GOT3 (cell line): ENCODE data around the gene EPB42.

Source experiments
- DNase-seq: peaks from one replicate; lab custom pipeline; 2025; ENCODE audit warnings: mixed read lengths; lab: John Stamatoyannopoulos, UW

EPB42 gene

DNA sequence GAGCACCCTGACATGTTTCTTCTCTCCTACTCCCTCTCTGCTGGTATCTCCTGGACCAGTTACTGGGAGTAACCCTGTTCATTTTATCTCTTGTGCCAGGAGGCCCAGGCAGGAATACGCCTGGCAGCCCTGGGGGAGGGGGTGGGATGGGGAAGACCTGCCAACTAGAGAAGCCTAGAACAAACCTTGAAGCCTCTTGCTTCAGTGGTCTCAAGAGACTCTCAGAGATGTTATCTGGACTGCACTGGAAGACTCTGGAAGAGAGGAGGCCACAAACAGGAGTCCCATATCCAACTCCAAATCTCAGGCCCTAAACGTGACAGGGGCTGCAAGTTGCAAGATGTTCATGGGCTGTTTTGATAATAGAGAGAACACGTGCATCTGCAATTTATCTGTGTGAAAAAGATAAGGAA, at the start of gene EPB42:
Gene EPB42, minus strand, starts transcription at position 28 of the 413 bp plus-strand sequence. CDS start 193 bp downstream, outside the sequence.
- DNase-seq = no peak

GRCh38 chr15:43270113-43270665, 49.4 kb upstream of the EPB42 start:
- DNase-seq = no peak

DNA sequence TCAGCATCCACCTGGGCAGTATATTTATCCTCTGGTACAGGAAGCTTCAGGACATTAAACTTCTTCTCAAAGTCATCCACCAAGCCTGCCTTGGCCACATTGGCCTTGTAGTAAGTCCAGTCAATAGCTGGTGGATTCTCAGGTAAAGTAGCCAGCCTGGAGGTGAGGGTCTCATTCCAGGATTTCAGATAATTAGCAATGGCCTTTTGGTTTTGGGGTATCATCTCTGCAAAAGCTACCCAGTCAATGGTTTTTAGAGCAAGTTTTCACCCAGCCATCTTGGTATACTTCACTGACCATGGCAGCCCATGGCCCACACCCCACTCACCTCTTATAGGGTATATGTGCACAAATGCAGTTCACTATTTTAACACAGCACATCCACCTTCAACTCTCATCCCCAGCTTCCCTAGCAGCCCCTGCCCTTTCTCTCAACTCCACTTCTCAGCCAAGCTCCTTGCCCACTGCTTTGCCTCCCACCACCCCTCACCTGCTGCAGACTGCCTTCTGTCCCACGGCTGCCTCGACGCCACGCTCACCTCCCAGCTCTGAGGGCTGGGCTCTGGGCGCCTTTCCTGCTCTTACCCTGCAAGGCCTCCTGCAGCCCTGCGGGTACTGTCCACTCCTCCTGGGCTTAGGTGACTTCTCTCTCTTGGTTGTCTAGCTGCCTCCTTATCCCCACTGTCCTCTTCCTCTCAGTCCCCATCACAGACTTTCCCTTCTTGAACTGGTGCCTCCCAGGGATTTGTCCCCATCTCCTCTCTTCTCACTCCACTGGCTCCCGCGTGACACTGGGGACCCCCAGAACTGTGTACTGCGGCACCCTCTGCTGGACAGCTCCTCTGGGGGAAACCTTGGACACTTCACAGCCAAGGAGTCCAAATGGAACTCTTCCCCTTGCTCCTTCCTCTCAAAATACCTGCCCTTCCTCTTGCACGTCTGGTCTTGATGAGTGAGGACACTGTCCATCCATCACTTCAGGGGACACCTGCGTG, 47.6 kb upstream of the EPB42 start:
- DNase-seq = no peak

- no peak for DNase-seq
Observed at GRCh38 chr15:43267439-43267838, 46.6 kb upstream of the EPB42 start.

- no peak for DNase-seq
Observed at GRCh38 chr15:43266834-43267233, 46.0 kb upstream of the EPB42 start, which contains the start of gene TGM5. TGM5 (minus strand) TSS chr15:43266928; CDS start chr15:43266849, 79 bp downstream.

DNA sequence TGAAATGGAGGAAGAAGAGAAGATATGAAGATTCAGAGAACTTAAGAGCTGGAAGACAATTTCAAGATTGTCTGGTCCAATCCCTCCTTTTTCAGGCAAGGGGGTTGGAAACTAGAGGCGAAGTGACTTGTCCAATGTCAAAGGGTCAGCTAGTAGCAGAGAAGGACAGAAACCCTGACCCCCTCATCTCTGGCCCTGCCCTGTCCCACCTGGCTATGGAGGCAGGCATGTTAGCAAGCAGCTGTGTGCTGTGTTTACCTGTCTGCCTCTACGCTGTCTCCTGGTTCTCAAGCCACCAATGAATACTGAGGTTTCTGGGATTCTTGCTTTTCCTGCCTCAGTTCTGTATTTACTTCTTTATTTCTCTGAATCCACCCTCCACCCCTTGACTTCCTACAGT, 45.6 kb upstream of the EPB42 start:
- no peak for DNase-seq

DNA sequence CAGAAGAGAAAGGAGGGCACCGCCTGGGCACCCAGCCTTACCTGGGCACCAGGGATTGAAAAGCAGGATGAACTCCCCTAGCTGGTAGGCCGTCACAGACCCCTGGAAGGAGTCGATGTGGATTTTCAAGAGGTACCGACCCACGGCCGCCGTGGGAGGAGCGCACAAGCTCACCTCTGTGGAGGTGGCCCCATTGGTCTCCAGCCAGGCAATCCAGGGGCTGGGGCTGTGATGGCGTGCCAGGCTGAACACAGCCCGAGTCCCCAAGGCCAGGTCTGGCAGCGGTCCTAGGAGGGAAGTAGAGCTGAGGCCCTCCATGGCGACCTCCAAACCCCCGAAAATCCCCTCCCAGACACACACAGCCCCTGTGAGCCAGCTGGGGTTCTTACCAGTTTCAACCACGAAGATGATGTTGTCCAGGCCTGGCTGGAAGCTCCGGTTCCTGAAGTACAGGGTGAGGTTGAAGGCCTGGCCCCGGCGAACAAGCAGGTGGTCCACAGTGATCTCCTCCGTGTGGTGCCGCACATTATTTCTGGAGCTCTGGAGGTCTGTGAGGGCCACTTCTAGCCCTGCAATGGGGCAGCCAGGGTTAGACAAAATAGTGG, 39.3 kb upstream of the EPB42 start:
- DNase-seq = no peak

- DNase-seq = no peak
Observed at GRCh38 chr15:43258781-43259180, 38.0 kb upstream of the EPB42 start.

- no peak for DNase-seq
Observed at GRCh38 chr15:43256341-43256740, 35.5 kb upstream of the EPB42 start.

GRCh38 chr15:43255376-43255775, 34.6 kb upstream of the EPB42 start:
- DNase-seq = no peak

GRCh38 chr15:43253431-43254403, 32.9 kb upstream of the EPB42 start:
- no peak for DNase-seq

DNA sequence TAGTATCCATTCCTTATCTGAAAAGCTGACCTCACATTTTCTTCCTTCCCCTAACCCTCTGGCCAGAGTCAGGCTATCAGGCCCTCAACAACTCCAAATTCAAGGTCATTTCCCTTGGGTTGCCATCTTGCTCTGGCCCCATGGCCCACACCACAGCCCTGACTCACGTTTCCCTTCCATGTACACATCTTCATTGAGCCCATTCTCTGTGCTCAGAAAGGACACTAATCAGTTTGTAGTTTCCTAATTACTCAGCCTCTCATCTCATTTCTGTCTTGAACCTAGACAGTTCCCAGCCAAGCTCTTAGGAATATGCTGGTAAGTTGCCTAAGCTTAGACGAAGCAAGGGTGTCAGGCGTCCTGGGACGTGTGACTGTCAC, 31.0 kb upstream of the EPB42 start:
- no peak for DNase-seq

DNA sequence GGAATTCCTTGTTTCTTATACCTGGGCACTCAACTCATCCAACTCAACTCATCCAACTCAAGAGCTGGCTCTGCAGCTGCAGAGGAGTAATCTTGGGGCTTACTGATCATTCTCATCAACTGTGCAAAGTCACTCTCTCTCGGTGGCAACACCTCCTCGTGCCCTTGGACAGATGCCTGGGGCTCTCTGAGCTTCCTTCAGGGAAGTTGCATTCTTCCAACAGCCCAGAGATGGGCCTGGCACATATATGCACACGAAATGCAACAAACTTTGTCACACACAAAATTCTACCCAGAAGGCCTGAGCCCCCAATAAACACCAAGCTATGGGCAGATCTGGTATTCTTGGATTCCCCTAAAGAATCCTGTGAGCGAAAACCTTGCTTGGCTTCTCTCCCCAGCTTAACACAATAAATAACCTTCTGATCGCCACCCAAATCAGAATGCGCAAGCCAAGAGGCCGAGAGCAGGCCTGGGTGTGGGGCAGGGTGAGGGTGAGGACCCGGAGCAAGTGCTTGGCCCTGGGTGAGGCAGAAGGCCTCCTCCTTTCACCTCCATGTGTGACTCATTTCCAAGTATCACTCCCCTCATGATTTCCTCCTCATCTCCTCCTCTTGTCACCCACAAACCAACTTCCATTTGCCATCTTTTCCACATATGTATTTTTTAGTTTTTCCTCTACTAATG, 30.5 kb upstream of the EPB42 start:
- no peak for DNase-seq

- no peak for DNase-seq
Observed at GRCh38 chr15:43250785-43251184, 30.0 kb upstream of the EPB42 start.

DNA sequence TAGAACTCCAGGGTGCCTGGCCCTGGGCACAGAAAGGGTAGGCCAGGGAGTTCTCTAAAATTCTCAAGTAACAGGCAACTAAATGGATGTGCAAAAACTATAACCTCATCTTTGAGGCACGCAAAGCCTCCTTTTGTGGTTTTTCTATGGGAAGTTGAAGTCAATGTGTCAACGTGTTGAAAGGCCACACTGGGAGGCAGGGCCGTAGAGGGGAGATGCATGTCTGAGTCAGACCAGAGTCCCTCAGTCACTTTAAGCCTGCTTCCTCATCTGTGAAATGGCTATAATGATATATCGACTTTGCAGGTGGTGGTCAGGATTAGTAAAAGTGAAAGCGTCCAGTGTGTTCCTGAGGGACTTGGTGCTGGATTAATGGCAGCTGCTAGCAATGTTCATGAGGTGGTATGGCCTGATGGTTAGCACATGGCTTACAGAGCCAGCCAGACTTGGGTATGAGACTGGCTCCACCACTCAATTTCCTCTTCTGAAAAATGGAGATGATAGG, 28.9 kb upstream of the EPB42 start:
- no peak for DNase-seq

DNA sequence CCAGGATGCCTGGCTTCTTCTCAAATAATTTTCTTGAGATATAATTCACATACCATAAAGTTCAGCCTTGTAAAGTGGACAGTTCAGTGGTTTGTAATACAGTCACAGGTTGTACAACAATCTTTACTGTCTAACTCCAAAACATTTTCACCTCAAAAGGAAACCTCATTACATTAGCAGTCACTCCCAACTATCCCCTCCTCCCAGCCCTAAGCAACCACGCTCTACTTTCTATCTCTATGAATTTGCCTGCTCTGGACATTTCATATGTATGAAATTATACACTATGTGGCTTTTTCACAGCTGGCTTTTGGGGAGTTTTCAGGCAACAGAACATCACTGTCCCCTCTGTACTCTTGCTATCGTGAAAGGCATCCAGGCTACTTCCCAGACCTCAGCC, 28.4 kb upstream of the EPB42 start:
- DNase-seq = no peak

DNA sequence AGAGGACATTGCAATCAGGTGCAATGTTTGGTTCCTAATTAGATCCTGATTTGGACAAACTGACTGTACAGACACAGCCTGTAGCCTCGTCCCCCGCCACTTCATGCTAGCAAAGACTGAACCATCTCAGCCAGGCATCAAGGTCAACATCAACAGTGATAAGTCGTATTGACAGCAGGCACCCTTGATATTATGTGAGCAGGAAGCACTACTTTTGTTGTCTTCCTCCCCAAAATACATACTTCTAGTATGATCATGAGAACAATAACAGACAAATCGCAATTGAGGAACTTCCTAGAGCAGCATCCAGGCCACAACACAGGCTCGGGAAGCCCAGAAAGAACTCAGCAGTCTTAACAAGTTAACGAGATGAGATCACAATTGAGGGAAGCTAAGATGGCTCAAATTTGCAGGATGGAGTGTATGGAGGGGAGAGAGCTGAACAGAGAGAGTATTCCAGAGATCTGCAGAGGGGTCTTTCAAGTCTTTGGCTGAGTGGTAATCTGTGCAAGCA, 25.5 kb upstream of the EPB42 start:
- no peak for DNase-seq

DNA sequence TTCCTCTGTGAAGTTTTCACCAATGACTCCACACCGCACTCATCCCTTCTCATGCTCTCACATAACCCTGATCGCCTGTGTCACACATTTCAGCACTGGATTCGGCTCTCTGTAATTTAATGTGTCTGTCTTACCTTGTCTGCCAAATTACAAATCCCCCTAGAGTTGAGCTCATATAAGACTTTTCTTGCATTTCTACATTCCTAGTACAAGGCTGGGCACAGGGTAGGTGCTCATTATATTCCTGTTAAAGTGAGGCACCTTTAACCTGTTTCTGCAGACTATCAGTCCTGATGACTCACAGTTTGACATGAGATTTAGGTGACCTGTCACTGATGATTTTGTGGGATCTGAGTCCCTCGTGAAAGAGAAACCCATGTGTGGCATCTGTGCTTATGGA, 23.3 kb upstream of the EPB42 start:
- DNase-seq = no peak

DNA sequence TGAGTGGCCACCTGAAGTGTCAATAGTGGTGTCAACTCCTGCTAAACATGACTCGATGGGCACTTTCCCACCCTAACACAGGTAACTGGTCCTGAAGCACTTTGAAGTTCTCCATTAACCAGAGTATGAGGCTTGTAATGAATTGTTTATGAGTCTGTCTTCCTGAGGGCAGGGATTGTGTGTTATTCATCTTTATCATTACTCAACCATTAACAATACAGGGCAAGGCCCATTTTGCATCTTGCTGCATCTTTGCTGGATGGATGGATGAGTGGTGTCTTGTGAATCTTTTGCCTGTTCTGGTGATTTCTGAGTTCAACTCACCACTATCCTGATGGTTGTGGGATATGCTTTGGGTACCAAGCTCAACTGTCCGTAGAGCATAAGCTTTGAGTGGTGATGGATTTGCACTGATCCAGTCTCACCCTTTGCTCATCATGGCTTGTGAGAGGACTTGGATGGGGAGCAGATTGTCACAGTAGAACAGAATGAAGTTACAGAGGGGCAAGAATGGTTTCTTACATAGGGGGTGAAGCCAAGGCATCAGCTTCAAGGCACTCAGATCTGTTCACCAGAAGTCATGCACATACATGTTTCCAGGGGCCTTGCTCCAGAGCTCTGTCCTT, 22.3 kb upstream of the EPB42 start:
- DNase-seq = no peak

GRCh38 chr15:43242616-43243015, 21.8 kb upstream of the EPB42 start:
- DNase-seq = no peak
